Right cardiac atrium (tissue), 5 donors: ENCODE results near the gene ALG10. TPM values are rescaled to one million over a fixed set of nuclear protein-coding genes. Genes with fewer than 3 reads are reported as not detected.
"Not testable (repeated sequence)": the region's sequence is repeated elsewhere in the genome, so short reads cannot be mapped to it uniquely, and the experiment has no call there.

Experiments
- ATAC-seq, 2 donors: fragments of 200-7000 bp; cut with Tn5 transposase; one replicate each; pipeline versions ENCODE4 v1.8.0 to v1.9.1; 2020; ENCODE audit warnings: moderate library complexity in 2 of 2, mild to moderate bottlenecking in 1 of 2
- DNase-seq, 3 donors: peaks; one replicate each; pipeline ENCODE4 v3.0.0-alpha.2; 2020
- H3K27ac ChIP-seq: one replicate; pipeline ENCODE4 v1.5.1; 2013; ENCODE audit warnings: mild to moderate bottlenecking, low read length, control low read depth, moderate library complexity
- H3K27me3 ChIP-seq: one replicate; pipeline ENCODE4 v1.6.1; 2013; ENCODE audit not compliant: control insufficient read depth, insufficient read depth
- H3K4me1 ChIP-seq: one replicate; pipeline ENCODE4 v1.6.1; 2013; ENCODE audit warnings: low read length; ENCODE audit not compliant: control insufficient read depth, insufficient read depth
- H3K4me3 ChIP-seq: one replicate; pipeline ENCODE4 v1.5.1; 2013; ENCODE audit warnings: low read length, control low read depth
- H3K9me3 ChIP-seq: one replicate; pipeline ENCODE4 v1.6.1; 2013; ENCODE audit warnings: low read length; ENCODE audit not compliant: control insufficient read depth
- WGBS: extraction: QIAGEN DNeasy Blood & Tissue Kit; methylation state at CpG from one replicate; pipeline ENCODE4 v1.1.7; 2013; 5-methylcytosine and 5-hydroxymethylcytosine counted together
- intact Hi-C, 4 donors: fragments of 100-400 bp; cut with DNase I; formaldehyde crosslinking; loops; one replicate each; pipeline versions ENCODE4 v1.11.0 to v1.14.0; 2022 to 2023
- long read RNA-seq, 4 donors: library from polyadenylated mRNA; unstranded; transcript quantifications; one replicate each; pipeline ENCODE4 v2.0.0, GENCODE V29; 2020 to 2021
- polyA plus RNA-seq: library from polyadenylated mRNA; stranded (reverse); fragments of 200-250 nt; gene quantifications from one replicate; pipeline ENCODE4 v1.2.3, GENCODE V29; 2013
- total RNA-seq, 4 donors: library from RNA; stranded (reverse); fragmentation: NEBNext Ultra II Directional; extraction: Animal tissue kit (Norgen Biotek cat#: 25700); gene quantifications; one replicate each; pipeline ENCODE4 v1.2.1, GENCODE V29; 2021
- donor health status: healthy with polysubstance abuse.
- donor health status: DM: no; HTN: yes; CAD: no.
- donor health status: DM: no; HTN: no; CAD: no.
- donor health status: DM: no; HTN: yes; CAD: no; lungs with severe emphysema.
- donor health status: DM: yes; HTN: yes; CAD: no.

ALG10 gene
- total RNA-seq (1 to 10 TPM; 4.7 to 5.6 (median 5.0) TPM), polyA plus RNA-seq (0.79 TPM)
- long read RNA-seq, donor 1, partial matches to known transcripts, result 0 of 1 reads
- long read RNA-seq, donor 1, other reads (novel, unspliced or antisense), result 1 of 1 reads
- long read RNA-seq, donor 2, partial matches to known transcripts, result 0 of 2 reads
- long read RNA-seq, donor 2, other reads (novel, unspliced or antisense), result 1 of 2 reads
- long read RNA-seq, donor 3, partial matches to known transcripts, result 0 of 2 reads
- long read RNA-seq, donor 3, other reads (novel, unspliced or antisense), result 0 of 2 reads
- long read RNA-seq, donor 4, result 0 reads

- intact Hi-C loops, result loop anchor here in 2 of 4 donors (5.0 kb wide), 1 partner anchor 1265 kb away; the partner anchor contains the start of gene YARS2 (in 2 of the 2)
- peak; percentile 100 for ATAC-seq
- WGBS, result under 1% methylated on average over 44 of the region's 44 CpGs
Observed at GRCh38 chr12:34022079-34022830, at the start of gene ALG10. ALG10 (plus strand) TSS chr12:34022496; CDS start chr12:34022600, 104 bp downstream.

DNA sequence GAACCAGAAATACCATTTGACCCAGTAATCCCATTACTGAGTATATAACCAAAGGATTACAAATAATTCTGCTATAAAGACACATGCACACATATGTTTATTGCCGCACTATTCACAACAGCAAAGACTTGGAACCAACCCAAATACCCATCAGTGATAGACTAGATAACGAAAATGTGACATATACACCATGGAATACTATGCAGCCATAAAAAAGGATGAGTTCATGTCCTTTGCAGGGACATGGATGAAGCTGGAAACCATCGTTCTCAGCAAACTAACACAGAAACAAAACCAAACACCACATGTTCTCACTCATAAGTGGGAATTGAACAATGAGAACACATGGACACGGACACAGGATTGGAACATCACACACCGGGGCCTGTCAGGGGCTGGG lies 49.4 kb upstream of the ALG10 start:
- WGBS, result 81% methylated on average over 5 of the region's 5 CpGs
- ATAC-seq, H3K4me3 ChIP-seq, DNase-seq, H3K27me3 ChIP-seq, intact Hi-C loops, H3K4me1 ChIP-seq, H3K9me3 ChIP-seq, H3K27ac ChIP-seq: not testable (repeated sequence)

More at GRCh38 chr12:34022079-34022830, at the start of gene ALG10:
- Histone ChIP-seq H3K27me3 (no peaks in the 10 kb centered on the region), H3K27ac (peak within 1 kb of the TSS; percentile 83), H3K4me3 (peak within 1 kb of the TSS; percentile 65), H3K4me1 (peaks cover 2% of the 10 kb centered on the region), H3K9me3 (no peaks in the 10 kb centered on the region)
- peak; percentile 96 to 98 (median 97) for DNase-seq

- ATAC-seq (no peak), DNase-seq (no peak)
- Histone ChIP-seq H3K27me3 (no peaks in the 10 kb centered on the region), H3K9me3 (no peaks in the 10 kb centered on the region), H3K4me3 (no peak overlapping the region), H3K4me1 (no peaks in the 10 kb centered on the region), H3K27ac (no peak overlapping the region)
- intact Hi-C loops, result no loop called here
- 94% methylated on average over 1 of the region's 1 CpG for WGBS
Observed at GRCh38 chr12:33977887-33978286, 44.4 kb upstream of the ALG10 start.

- H3K4me1 ChIP-seq, result no peaks in the 10 kb centered on the region
- ATAC-seq (peak in 1 of 2 donors; percentile 66), DNase-seq (no peak)
- 32% methylated on average over 4 of the region's 4 CpGs for WGBS
- H3K4me3 ChIP-seq, result no peak overlapping the region
- H3K27me3 ChIP-seq, result no peaks in the 10 kb centered on the region
- intact Hi-C loops, result no loop called here
- H3K27ac ChIP-seq, result no peak overlapping the region
- no peaks in the 10 kb centered on the region for H3K9me3 ChIP-seq
Observed at GRCh38 chr12:33988197-33988805, 34.0 kb upstream of the ALG10 start.

DNA sequence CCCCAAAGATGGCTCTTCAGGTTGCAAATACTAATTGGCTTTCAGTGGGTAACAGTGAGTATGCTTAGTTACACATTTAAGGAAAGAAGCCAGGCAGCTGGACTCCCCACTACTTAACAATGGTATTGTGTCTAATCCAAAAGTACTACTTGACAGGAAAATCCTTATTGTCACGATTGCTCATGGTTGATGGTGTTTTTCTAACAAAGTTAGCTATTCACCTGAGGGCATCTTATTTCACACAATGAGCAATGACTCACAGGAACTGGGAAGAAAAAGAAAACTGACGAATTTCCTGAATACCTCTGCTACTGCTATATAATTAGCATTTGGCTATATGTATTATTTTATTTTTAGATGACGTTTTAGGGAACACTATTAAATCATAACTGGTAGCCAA lies 33.4 kb upstream of the ALG10 start:
- peak in 1 of 2 donors; percentile 73 for ATAC-seq
- H3K4me3 ChIP-seq, result no peak overlapping the region
- intact Hi-C loops, result no loop called here
- H3K27ac ChIP-seq, result no peak overlapping the region
- WGBS, result 38% methylated on average over 3 of the region's 3 CpGs
- no peaks in the 10 kb centered on the region for H3K9me3 ChIP-seq
- no peak for DNase-seq
- no peaks in the 10 kb centered on the region for H3K4me1 ChIP-seq
- no peaks in the 10 kb centered on the region for H3K27me3 ChIP-seq

DNA sequence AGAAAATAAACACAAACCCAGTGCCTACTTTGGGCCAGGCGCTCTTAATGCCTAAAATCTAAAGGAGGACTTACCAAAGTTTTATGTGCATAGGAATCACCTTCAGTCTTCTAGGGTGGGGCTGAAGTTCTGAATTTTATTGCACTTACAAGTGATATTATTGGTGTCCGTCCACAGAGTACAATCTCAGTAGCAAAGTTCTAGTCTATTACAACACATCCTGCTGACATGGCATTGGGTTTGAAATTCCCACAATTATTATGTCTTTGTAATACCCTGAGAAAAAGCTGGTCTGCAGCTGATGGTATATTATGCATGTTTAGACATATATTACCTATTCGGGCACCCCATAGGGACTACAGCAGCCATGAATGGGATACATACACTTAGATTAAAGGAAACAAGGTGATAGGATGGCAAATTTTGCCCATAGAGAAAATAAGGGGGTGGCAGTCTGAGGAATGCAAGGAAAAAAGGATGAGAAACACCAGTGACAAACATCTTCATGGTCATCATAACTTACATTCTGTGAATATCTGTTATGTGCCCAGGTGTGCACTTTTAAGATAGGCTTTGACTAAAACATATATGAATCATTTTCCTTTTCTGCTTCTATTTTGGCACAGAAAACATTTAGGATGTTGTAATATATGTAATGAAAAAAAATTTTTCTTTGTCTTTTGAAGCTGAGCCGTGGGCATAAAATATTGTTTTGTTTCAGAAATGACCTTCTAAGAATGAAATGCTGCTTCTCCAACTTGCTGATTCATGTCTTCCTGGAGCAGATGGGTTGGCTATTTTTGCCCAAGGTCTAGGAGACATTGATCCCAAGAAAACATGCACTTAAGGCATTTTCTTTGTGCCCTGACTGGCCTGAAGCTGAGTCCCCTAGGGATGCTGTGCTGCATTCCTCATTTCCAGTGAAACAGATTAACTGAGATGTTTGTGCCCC lies 27.2 kb upstream of the ALG10 start:
- intact Hi-C loops, result no loop called here
- ATAC-seq (no peak), DNase-seq (no peak)
- no peak overlapping the region for H3K27ac ChIP-seq
- no peaks in the 10 kb centered on the region for H3K27me3 ChIP-seq
- no peaks in the 10 kb centered on the region for H3K9me3 ChIP-seq
- WGBS, result 80% methylated on average over 4 of the region's 4 CpGs
- no peaks in the 10 kb centered on the region for H3K4me1 ChIP-seq
- H3K4me3 ChIP-seq, result no peak overlapping the region

GRCh38 chr12:34008835-34009234 lies 13.5 kb upstream of the ALG10 start:
- H3K4me3 ChIP-seq, intact Hi-C loops, H3K4me1 ChIP-seq, H3K9me3 ChIP-seq, H3K27me3 ChIP-seq, DNase-seq, ATAC-seq, H3K27ac ChIP-seq: not testable (repeated sequence)

GRCh38 chr12:34016361-34016760 lies 5.9 kb upstream of the ALG10 start:
- intact Hi-C loops, result loop anchor here in 1 of 4 donors (10.0 kb wide), 1 partner anchor 1252 kb away; no protein-coding TSS in a partner anchor
- 80% methylated on average over 3 of the region's 3 CpGs for WGBS
- no peaks in the 10 kb centered on the region for H3K9me3 ChIP-seq
- H3K4me3 ChIP-seq, result no peak overlapping the region
- H3K4me1 ChIP-seq, result no peaks in the 10 kb centered on the region
- H3K27ac ChIP-seq, result no peak overlapping the region
- H3K27me3 ChIP-seq, result no peaks in the 10 kb centered on the region
- no peak for DNase-seq
- ATAC-seq, result no peak

DNA sequence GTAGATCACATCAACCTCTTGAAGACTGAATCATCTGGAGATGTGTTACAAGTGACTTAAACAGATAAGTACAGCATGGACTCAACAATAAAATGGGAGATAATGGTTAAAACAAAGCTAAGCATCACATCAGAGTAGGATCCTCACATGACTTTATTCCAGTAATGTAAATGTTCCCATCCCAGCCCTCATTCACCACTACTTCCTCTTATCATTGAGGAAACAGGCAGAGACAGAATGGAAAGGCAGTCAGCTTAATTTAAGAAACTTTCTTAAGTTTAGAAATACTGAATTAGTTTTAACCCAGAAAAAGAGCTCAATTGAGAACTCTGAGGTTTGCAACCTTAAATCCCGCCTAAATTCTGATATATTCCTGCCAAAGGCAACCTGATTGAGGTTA lies 1.2 kb upstream of the ALG10 start:
- Histone ChIP-seq H3K27me3 (no peaks in the 10 kb centered on the region), H3K27ac (no peak overlapping the region), H3K9me3 (no peaks in the 10 kb centered on the region), H3K4me3 (no peak overlapping the region), H3K4me1 (peaks cover 2% of the 10 kb centered on the region)
- DNase-seq, result no peak
- WGBS, result 93% methylated on average over 1 of the region's 1 CpG
- intact Hi-C loops, result loop anchor here in 2 of 4 donors (5.0 kb wide), 1 partner anchor 1264 kb away; the partner anchor contains the start of gene YARS2 (in 2 of the 2)
- no peak for ATAC-seq

GRCh38 chr12:34027661-34028060 lies 5.4 kb downstream of the ALG10 start:
- DNase-seq, H3K27ac ChIP-seq, intact Hi-C loops: not testable (repeated sequence)

More at GRCh38 chr12:34027661-34028060, 5.4 kb downstream of the ALG10 start:
- not testable (repeated sequence) for H3K4me1 ChIP-seq, ATAC-seq, H3K27me3 ChIP-seq, H3K9me3 ChIP-seq, H3K4me3 ChIP-seq
- 66% methylated on average over 2 of the region's 2 CpGs for WGBS
